Cerebellar nuclear complex (tissue), 1 donor: ENCODE measurements around the gene CRY1.
"Not testable (repeated sequence)": the region's sequence is repeated elsewhere in the genome, so short reads cannot be mapped to it uniquely, and the experiment has no call there.

Experiments
- DNase-seq, 2 experiments: peaks; one replicate each; lab custom pipeline; 2025; lab: John Stamatoyannopoulos, UW

The CRY1 gene

GRCh38 chr12:107108366-107108765 is 15.0 kb upstream of the CRY1 start:
- not testable (repeated sequence) for DNase-seq

- no peak for DNase-seq
These were observed 14.0 kb upstream of the CRY1 start for GRCh38 chr12:107107381-107107780.

- no peak for DNase-seq
These were observed 13.1 kb upstream of the CRY1 start for GRCh38 chr12:107106241-107107025.

- no peak for DNase-seq
These were observed 12.0 kb upstream of the CRY1 start for GRCh38 chr12:107105410-107105703.

GRCh38 chr12:107103516-107103915 is 10.2 kb upstream of the CRY1 start:
- no peak for DNase-seq

- DNase-seq: no peak
These were observed 9.7 kb upstream of the CRY1 start for GRCh38 chr12:107103097-107103496.

- no peak for DNase-seq
These were observed 8.9 kb upstream of the CRY1 start for GRCh38 chr12:107102294-107102693.

- DNase-seq: no peak
These were observed 8.3 kb upstream of the CRY1 start for GRCh38 chr12:107101651-107102050.

- no peak for DNase-seq
These were observed 6.6 kb upstream of the CRY1 start for GRCh38 chr12:107099917-107100316.

- no peak for DNase-seq
These were observed 3.2 kb upstream of the CRY1 start for GRCh38 chr12:107096571-107096970.

GRCh38 chr12:107094183-107094448 is 767 bp upstream of the CRY1 start:
- DNase-seq: no peak

GRCh38 chr12:107092669-107093416 is 506 bp downstream of the CRY1 start:
- DNase-seq: no peak

- DNase-seq: peak; percentile 4 to 44
These were observed 1.2 kb downstream of the CRY1 start for GRCh38 chr12:107091989-107092641.

GRCh38 chr12:107091381-107091780 is 2.0 kb downstream of the CRY1 start:
- DNase-seq: no peak

- no peak for DNase-seq
These were observed 2.6 kb downstream of the CRY1 start for GRCh38 chr12:107090711-107091110.

- no peak for DNase-seq
These were observed 4.4 kb downstream of the CRY1 start for GRCh38 chr12:107088912-107089311.

GRCh38 chr12:107086314-107086713 is 7.0 kb downstream of the CRY1 start:
- no peak for DNase-seq

- no peak for DNase-seq
These were observed 11.6 kb downstream of the CRY1 start for GRCh38 chr12:107081778-107082177.

GRCh38 chr12:107080299-107080698 is 13.1 kb downstream of the CRY1 start:
- DNase-seq: no peak

GRCh38 chr12:107079172-107080011 is 14.0 kb downstream of the CRY1 start:
- no peak for DNase-seq

- not testable (repeated sequence) for DNase-seq
These were observed 20.1 kb downstream of the CRY1 start for GRCh38 chr12:107073266-107073665.

GRCh38 chr12:107066691-107067090 is 26.7 kb downstream of the CRY1 start:
- DNase-seq: no peak
